Posterior vena cava (tissue), 2 donors: ENCODE data around the gene CYP3A5. TPM values are rescaled to one million over a fixed set of nuclear protein-coding genes. Genes with fewer than 3 reads are reported as not detected.
"Not testable (repeated sequence)": the region's sequence is repeated elsewhere in the genome, so short reads cannot be mapped to it uniquely, and the experiment has no call there.

ENCODE experiments used
- DNase-seq: peaks from one replicate; pipeline ENCODE4 v3.0.0-alpha.2; 2020; ENCODE audit warnings: low spot score
- intact Hi-C, 2 donors: fragments of 100-400 bp; cut with DNase I; formaldehyde crosslinking; loops; one replicate each; pipeline versions ENCODE4 v1.14.1 to v1.14.2; 2022 to 2023
- long read RNA-seq, 2 donors: library from polyadenylated mRNA; unstranded; transcript quantifications; one replicate each; pipeline ENCODE4 v2.0.0, GENCODE V29; 2020 to 2021
- total RNA-seq, 2 donors: library from RNA; stranded (reverse); fragmentation: NEBNext Ultra II Directional; extraction: Animal tissue kit (Norgen Biotek cat#: 25700); gene quantifications; one replicate each; pipeline ENCODE4 v1.2.1, GENCODE V29; 2021
- donor health status: DM: yes; HTN: yes; CAD: no.
- donor health status: DM: yes; HTN: yes; CAD: no.

The CYP3A5 gene
- total RNA-seq, result 1 to 10 TPM in 1 of 2 donors, under 1 TPM in 1; 0.62 to 1.8 TPM
- long read RNA-seq, donor 1, partial matches to known transcripts, result 0 of 3 reads
- long read RNA-seq, donor 1, other reads (novel, unspliced or antisense), result 3 of 3 reads
- long read RNA-seq, donor 2, partial matches to known transcripts, result 0 of 5 reads
- long read RNA-seq, donor 2, other reads (novel, unspliced or antisense), result 5 of 5 reads

- no peak for DNase-seq
- intact Hi-C loops, result no loop called here
Observed at GRCh38 chr7:99679400-99680191, at the start of gene CYP3A5. Gene CYP3A5 (minus strand): TSS chr7:99679996. CDS start chr7:99679896, 100 bp downstream.

- intact Hi-C loops, result no loop called here
- DNase-seq, result no peak
Observed at GRCh38 chr7:99728615-99729014, 48.8 kb upstream of the CYP3A5 start.

- DNase-seq, intact Hi-C loops: not testable (repeated sequence)
Observed at GRCh38 chr7:99723201-99723600, 43.4 kb upstream of the CYP3A5 start.

GRCh38 chr7:99720800-99721595 lies 41.2 kb upstream of the CYP3A5 start:
- intact Hi-C loops, result no loop called here

GRCh38 chr7:99719996-99720769 lies 40.4 kb upstream of the CYP3A5 start:
- no peak for DNase-seq
- intact Hi-C loops, result no loop called here

More at GRCh38 chr7:99720800-99721595, 41.2 kb upstream of the CYP3A5 start:
- DNase-seq, result no peak

GRCh38 chr7:99713995-99714570 lies 34.3 kb upstream of the CYP3A5 start:
- no peak for DNase-seq
- intact Hi-C loops, result no loop called here

GRCh38 chr7:99709838-99710578 lies 30.2 kb upstream of the CYP3A5 start:
- intact Hi-C loops, result no loop called here

GRCh38 chr7:99709260-99709659 lies 29.5 kb upstream of the CYP3A5 start:
- intact Hi-C loops, result no loop called here
- no peak for DNase-seq

More at GRCh38 chr7:99709838-99710578, 30.2 kb upstream of the CYP3A5 start:
- no peak for DNase-seq

GRCh38 chr7:99707096-99707495 lies 27.3 kb upstream of the CYP3A5 start:
- intact Hi-C loops, result no loop called here
- no peak for DNase-seq

GRCh38 chr7:99699946-99700345 lies 20.1 kb upstream of the CYP3A5 start:
- intact Hi-C loops, result no loop called here
- DNase-seq, result no peak

- intact Hi-C loops, DNase-seq: not testable (repeated sequence)
Observed at GRCh38 chr7:99698867-99699730, 19.3 kb upstream of the CYP3A5 start.

- DNase-seq, result no peak
- intact Hi-C loops, result no loop called here
Observed at GRCh38 chr7:99694912-99695304, 15.1 kb upstream of the CYP3A5 start.

GRCh38 chr7:99694201-99694911 lies 14.6 kb upstream of the CYP3A5 start:
- intact Hi-C loops, result no loop called here
- DNase-seq, result no peak

GRCh38 chr7:99693427-99694200 lies 13.8 kb upstream of the CYP3A5 start:
- intact Hi-C loops, result no loop called here
- DNase-seq, result no peak

GRCh38 chr7:99693100-99693426 lies 13.3 kb upstream of the CYP3A5 start:
- DNase-seq, result no peak
- intact Hi-C loops, result no loop called here

GRCh38 chr7:99692563-99692962 lies 12.8 kb upstream of the CYP3A5 start:
- DNase-seq, intact Hi-C loops: not testable (repeated sequence)
